ENCODE measurements around the gene WDR88. TPM values are rescaled to one million over a fixed set of nuclear protein-coding genes. Genes with fewer than 3 reads are reported as not detected.

The WDR88 gene
- polyA plus RNA-seq, 3 donors = not detected

- H3K27ac ChIP-seq (ENCODE audit: low read depth in 1 of 2, low read length in 2 of 2) = no peak overlapping the region
- no peak for TF ChIP-seq CTCF (IDR thresholded peaks at IDR 0.05)
- H3K9me3 ChIP-seq (replicated peaks in 1 of 2; ENCODE audit: control insufficient read depth in 1 of 2, insufficient read depth in 1 of 2, low read length in 2 of 2) = no peaks in the 10 kb centered on the region
- intact Hi-C loops (cut with micrococcal nuclease) = no loop called here
- H3K27ac Mint-ChIP-seq = peak overlapping the region in 1 of 7 donors; percentile 32
- H3K36me3 ChIP-seq (replicated peaks in 1 of 2; ENCODE audit: control insufficient read depth in 1 of 2, insufficient read depth in 2 of 2, low read length in 2 of 2) = peaks cover 59 to 81% of the 10 kb centered on the region in 2 donors
- H3K4me2 ChIP-seq (replicated peaks; ENCODE audit: extremely low read depth, low read length, poor library complexity, severe bottlenecking) = no peak overlapping the region
- H3K9me3 Mint-ChIP-seq = no peaks in the 10 kb centered on the region
- H3K36me3 Mint-ChIP-seq = peaks cover 66 to 88% of the 10 kb centered on the region in 2 donors
- 100% methylated on average over 3 of the region's 6 CpGs for WGBS (ENCODE audit: insufficient coverage)
- H3K9ac ChIP-seq (ENCODE audit: insufficient read depth, low read length, poor library complexity, severe bottlenecking) = no peak overlapping the region
- no peaks in the 10 kb centered on the region for H3K4me1 ChIP-seq (ENCODE audit: control insufficient read depth in 1 of 2, insufficient read depth in 2 of 2, low read length in 2 of 2)
- no peaks in the 10 kb centered on the region for H3K4me1 Mint-ChIP-seq
- no peaks in the 10 kb centered on the region for H3K27me3 ChIP-seq (ENCODE audit: control insufficient read depth in 2 of 2, insufficient read depth in 2 of 2, low read length in 2 of 2)
- H3K4me3 ChIP-seq (replicated peaks in 1 of 3; ENCODE audit: low read depth in 2 of 3, low read length in 3 of 3) = no peak overlapping the region
- H2AFZ ChIP-seq (ENCODE audit: insufficient read depth, low read depth, low read length, poor library complexity, severe bottlenecking) = no peak overlapping the region
- H3K79me2 ChIP-seq (ENCODE audit: insufficient read depth, low read length) = no peaks in the 10 kb centered on the region
- no peak for DNase-seq
- no peak overlapping the region for H3K4me3 Mint-ChIP-seq
- no peaks in the 10 kb centered on the region for H4K20me1 ChIP-seq (ENCODE audit: insufficient read depth, low read length)
- peaks cover 0 to 1% (median 0%) of the 10 kb centered on the region in 3 donors for H3K27me3 Mint-ChIP-seq (ENCODE audit: low read depth in 3 of 3)
Measured at GRCh38 chr19:33102893-33103292, 29.0 kb upstream of the WDR88 start.

GRCh38 chr19:33108161-33108560, 23.8 kb upstream of the WDR88 start:
- Histone ChIP-seq H2AFZ (ENCODE audit: insufficient read depth, low read depth, low read length, poor library complexity, severe bottlenecking) (no peak overlapping the region), H3K79me2 (ENCODE audit: insufficient read depth, low read length) (no peaks in the 10 kb centered on the region), H4K20me1 (ENCODE audit: insufficient read depth, low read length) (no peaks in the 10 kb centered on the region), H3K4me1 (ENCODE audit: control insufficient read depth in 1 of 2, insufficient read depth in 2 of 2, low read length in 2 of 2) (no peaks in the 10 kb centered on the region), H3K4me2 (replicated peaks; ENCODE audit: extremely low read depth, low read length, poor library complexity, severe bottlenecking) (no peak overlapping the region), H3K9ac (ENCODE audit: insufficient read depth, low read length, poor library complexity, severe bottlenecking) (no peak overlapping the region), H3K27ac (ENCODE audit: low read depth in 1 of 2, low read length in 2 of 2) (no peak overlapping the region), H3K9me3 (replicated peaks in 1 of 2; ENCODE audit: control insufficient read depth in 1 of 2, insufficient read depth in 1 of 2, low read length in 2 of 2) (no peaks in the 10 kb centered on the region), H3K27me3 (ENCODE audit: control insufficient read depth in 2 of 2, insufficient read depth in 2 of 2, low read length in 2 of 2) (no peaks in the 10 kb centered on the region), H3K36me3 (replicated peaks in 1 of 2; ENCODE audit: control insufficient read depth in 1 of 2, insufficient read depth in 2 of 2, low read length in 2 of 2) (peaks cover 64 to 84% of the 10 kb centered on the region in 2 donors), H3K4me3 (replicated peaks in 1 of 3; ENCODE audit: low read depth in 2 of 3, low read length in 3 of 3) (no peak overlapping the region)
- no peak for TF ChIP-seq CTCF (IDR thresholded peaks at IDR 0.05)
- no peak overlapping the region for H3K4me3 Mint-ChIP-seq
- intact Hi-C loops (cut with micrococcal nuclease) = no loop called here
- no peak for DNase-seq
- H3K9me3 Mint-ChIP-seq = peaks cover 0 to 3% (median 0%) of the 10 kb centered on the region in 7 donors
- H3K27me3 Mint-ChIP-seq (ENCODE audit: low read depth in 3 of 3) = peaks cover 0 to 3% (median 0%) of the 10 kb centered on the region in 3 donors
- H3K36me3 Mint-ChIP-seq = peaks cover 69 to 87% of the 10 kb centered on the region in 2 donors
- no peaks in the 10 kb centered on the region for H3K4me1 Mint-ChIP-seq
- 94% methylated on average over 10 of the region's 10 CpGs for WGBS (ENCODE audit: insufficient coverage)
- H3K27ac Mint-ChIP-seq = peak overlapping the region in 2 of 7 donors; percentile 35 to 51
